ENCODE measurements around the gene IL3.

IL3 gene

DNA sequence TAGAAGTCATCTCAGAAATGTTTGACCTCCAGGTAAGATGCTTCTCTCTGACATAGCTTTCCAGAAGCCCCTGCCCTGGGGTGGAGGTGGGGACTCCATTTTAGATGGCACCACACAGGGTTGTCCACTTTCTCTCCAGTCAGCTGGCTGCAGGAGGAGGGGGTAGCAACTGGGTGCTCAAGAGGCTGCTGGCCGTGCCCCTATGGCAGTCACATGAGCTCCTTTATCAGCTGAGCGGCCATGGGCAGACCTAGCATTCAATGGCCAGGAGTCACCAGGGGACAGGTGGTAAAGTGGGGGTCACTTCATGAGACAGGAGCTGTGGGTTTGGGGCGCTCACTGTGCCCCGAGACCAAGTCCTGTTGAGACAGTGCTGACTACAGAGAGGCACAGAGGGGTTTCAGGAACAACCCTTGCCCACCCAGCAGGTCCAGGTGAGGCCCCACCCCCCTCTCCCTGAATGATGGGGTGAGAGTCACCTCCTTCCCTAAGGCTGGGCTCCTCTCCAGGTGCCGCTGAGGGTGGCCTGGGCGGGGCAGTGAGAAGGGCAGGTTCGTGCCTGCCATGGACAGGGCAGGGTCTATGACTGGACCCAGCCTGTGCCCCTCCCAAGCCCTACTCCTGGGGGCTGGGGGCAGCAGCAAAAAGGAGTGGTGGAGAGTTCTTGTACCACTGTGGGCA is 13.8 kb downstream of the IL3 start:
- DNase-seq = no peak

- no peak for DNase-seq
Observed at GRCh38 chr5:132074772-132075718, 14.6 kb downstream of the IL3 start.

DNA sequence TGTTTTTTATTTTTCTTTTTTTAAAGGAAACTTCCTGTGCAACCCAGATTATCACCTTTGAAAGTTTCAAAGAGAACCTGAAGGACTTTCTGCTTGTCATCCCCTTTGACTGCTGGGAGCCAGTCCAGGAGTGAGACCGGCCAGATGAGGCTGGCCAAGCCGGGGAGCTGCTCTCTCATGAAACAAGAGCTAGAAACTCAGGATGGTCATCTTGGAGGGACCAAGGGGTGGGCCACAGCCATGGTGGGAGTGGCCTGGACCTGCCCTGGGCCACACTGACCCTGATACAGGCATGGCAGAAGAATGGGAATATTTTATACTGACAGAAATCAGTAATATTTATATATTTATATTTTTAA is 15.2 kb downstream of the IL3 start:
- no peak for DNase-seq

- no peak for DNase-seq
Observed at GRCh38 chr5:132076202-132076830, 15.9 kb downstream of the IL3 start.

- DNase-seq = no peak
Observed at GRCh38 chr5:132076983-132077382, 16.5 kb downstream of the IL3 start.

DNA sequence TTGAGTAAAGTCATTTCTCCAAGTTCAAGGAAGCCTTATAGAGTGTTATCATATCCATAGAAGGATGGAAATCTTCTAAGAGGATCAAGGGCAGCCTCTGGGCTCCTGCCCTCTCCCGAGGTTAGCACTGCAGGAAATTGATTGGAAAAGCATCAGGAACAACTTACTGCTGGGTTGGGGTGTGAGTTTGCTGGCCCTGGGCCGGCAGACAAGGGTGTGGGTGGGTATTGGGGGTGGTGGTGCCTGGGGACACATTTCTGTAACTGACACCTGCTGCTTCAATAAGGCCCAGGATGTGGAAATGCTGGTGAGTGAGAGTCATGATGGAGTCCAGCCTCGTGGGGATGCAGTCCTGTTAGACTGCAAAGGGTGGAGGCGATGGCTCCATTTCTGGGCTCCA is 18.6 kb downstream of the IL3 start:
- no peak for DNase-seq

- DNase-seq = no peak
Observed at GRCh38 chr5:132079619-132080018, 19.2 kb downstream of the IL3 start.

DNA sequence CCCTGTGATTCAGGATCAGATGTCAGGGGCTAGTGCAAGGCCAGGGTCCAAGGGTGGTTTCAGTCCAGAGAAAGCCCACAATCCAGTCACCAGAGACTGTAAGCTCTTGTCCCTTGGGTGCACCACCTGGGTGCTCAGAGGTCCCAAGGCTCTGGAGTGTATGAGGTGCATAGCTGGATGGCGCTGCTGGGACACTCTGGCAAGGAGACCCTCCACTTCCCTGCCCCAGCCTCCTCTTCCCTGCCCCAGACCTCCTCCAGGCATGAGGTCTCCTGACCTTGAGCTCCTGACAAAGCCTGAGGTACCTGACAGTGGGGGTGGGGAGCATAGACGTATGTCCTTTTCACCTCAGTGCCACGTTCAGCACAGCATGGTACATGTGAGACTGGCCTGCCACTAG is 20.1 kb downstream of the IL3 start:
- DNase-seq = no peak

GRCh38 chr5:132081458-132081857 is 21.0 kb downstream of the IL3 start:
- DNase-seq = no peak

- DNase-seq = no peak
Observed at GRCh38 chr5:132082329-132083023, 22.0 kb downstream of the IL3 start.

DNA sequence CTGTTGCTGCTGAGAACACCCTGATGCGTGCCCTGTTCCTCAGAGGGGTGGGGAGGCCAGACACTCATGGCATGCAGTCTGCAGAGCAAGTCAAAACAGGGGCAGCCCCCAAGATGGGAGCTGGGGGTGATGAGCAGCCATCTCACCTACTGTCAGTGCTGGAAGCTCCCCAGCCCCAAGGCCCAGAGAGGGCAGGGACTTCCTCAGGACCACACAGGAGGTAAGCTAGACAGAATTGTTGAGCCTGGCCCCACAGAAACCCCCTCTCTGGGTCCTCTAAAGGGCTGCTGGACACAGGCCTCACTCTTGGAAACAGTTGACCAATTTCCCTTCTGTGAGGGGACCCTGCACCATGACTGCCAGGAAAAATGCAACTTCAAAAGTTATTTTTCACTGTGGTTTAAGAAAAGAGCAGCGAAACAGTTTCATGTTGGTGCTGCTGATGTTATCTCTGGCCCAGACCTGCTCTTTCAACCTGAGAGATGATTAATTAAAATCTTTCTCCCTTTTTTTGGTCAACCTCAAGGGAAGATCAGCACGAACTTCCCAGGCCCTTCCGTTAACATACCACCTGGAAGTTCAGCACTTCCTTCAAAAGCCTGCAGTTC is 22.7 kb downstream of the IL3 start:
- DNase-seq = no peak

GRCh38 chr5:132085686-132086085 is 25.2 kb downstream of the IL3 start:
- DNase-seq = no peak

DNA sequence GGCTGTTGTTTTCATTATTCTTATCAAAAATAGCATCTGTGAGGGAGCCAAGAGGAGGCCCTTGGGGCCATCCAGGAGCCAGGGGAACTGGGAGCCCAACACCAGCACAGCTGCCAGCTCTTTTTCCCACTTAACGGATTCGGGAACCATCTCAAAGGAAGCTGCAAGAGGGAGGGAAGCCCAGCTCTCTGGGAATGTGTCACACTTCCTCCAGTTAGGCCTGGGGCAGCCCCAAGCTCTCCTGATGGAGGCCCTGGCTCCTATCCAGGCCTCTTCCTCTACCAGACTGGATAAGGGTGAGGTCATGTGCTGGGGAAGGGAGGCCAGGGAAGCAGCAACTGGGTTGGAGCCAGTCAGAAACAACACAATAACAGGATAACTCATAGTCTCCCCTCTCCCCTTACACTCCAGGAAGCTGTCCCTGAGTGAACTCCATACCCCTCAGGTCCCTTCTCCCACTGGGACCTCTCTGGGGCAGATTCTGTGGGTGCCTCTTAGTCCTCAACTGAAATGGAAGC is 25.9 kb downstream of the IL3 start:
- DNase-seq = no peak

GRCh38 chr5:132087176-132087575 is 26.7 kb downstream of the IL3 start:
- no peak for DNase-seq

DNA sequence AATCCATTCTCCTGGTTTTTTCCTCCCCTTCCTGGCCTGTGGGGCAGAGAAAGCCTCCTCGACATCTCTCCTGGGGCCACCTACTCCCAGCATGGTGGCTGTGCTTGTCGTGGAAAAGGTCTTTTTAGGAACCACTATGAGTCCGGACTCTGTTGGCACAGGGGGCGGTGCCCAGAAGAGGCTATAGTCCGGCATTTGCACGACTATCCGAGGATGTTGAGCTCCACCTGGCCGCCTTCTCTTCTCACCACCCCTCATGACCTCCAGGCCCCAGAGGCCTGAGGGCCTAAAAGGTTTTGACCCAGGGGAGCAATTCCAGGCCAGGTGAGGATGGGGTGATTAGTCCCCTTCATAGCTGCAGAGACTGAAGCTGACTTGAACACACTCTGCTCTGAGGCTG is 27.2 kb downstream of the IL3 start:
- no peak for DNase-seq

GRCh38 chr5:132089363-132089762 is 28.9 kb downstream of the IL3 start:
- DNase-seq = no peak

- DNase-seq = no peak
Observed at GRCh38 chr5:132090107-132090506, 29.7 kb downstream of the IL3 start.

GRCh38 chr5:132093271-132093670 is 32.8 kb downstream of the IL3 start:
- no peak for DNase-seq

GRCh38 chr5:132094393-132095076 is 34.1 kb downstream of the IL3 start:
- no peak for DNase-seq

GRCh38 chr5:132095077-132095410 is 34.6 kb downstream of the IL3 start:
- DNase-seq = no peak

DNA sequence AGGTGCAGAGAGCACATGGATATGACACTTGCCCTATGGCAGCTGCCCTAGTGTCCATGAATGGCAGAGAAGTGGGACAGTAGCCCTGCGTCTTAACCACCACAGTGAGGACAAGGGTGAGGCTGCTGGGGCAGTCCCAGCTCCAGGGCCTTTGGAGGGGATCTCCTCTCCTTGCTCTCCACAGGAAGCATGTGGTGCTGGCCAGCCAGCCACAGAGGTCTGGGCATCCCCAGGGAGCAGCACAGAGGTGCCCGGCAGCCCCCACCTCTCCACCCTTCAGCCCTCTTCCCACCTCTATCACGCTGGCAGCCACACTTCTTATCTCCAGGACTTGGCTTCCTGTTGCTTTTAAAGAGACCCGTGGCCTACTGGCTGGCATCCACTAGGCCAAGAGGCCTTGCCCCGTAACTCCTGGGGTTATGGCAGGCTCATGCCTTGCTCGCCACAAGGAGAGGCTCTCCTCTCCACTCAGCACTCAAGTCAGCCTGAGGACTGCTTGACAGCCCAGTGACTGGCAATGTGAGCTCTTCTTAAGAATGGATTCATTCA is 35.0 kb downstream of the IL3 start:
- no peak for DNase-seq

- no peak for DNase-seq
Observed at GRCh38 chr5:132096904-132097303, 36.4 kb downstream of the IL3 start.

All from NCI-H1048 (cell line).